IMR-90 (cell line): ENCODE data around the gene SLC35A4. TPM values are rescaled to one million over a fixed set of nuclear protein-coding genes. Genes with fewer than 3 reads are reported as not detected.

ENCODE experiments used
- ATAC-seq: fragments of 200-7000 bp; cut with Tn5 transposase; 2 replicates; pipeline ENCODE4 v1.9.1; 2020; ENCODE audit warnings: low read depth, mild to moderate bottlenecking, moderate library complexity
- BruUV-seq: library from RNA; stranded (reverse); fragments of 400-500 nt; replicated peaks from 2 replicates; lab custom pipeline; 2021; lab: Mats Ljungman, UMichigan
- CTCF ChIA-PET: fragments of 300-600 bp; formaldehyde crosslinking; extraction: SDS; loops from one replicate; lab custom pipeline; 2021; ENCODE audit warnings: antibody characterized with exemption; lab: Yijun Ruan, JAX
- POLR2A ChIA-PET: fragments of 300-600 bp; sonication (Branson Sonifier 250); formaldehyde crosslinking; loops from one replicate; lab custom pipeline; 2022; ENCODE audit warnings: antibody characterized with exemption; ENCODE audit not compliant: unreplicated experiment; lab: Charles Lee
- DNase-seq: peaks from one replicate; pipeline ENCODE4 v3.0.0; 2013
- H2AFZ ChIP-seq: replicated peaks from 2 replicates; pipeline ENCODE3; 2013; ENCODE audit warnings: low read length, mild to moderate bottlenecking; ENCODE audit not compliant: poor library complexity
- H2AK5ac ChIP-seq: 2 replicates; pipeline ENCODE4 v1.6.1; 2013; ENCODE audit warnings: low read depth, low read length, inconsistent platforms
- H2AK9ac ChIP-seq: replicated peaks from 2 replicates; pipeline ENCODE3; 2013; ENCODE audit warnings: mild to moderate bottlenecking, low read depth, low read length, moderate library complexity; ENCODE audit not compliant: poor library complexity
- H2BK120ac ChIP-seq: 2 replicates; pipeline ENCODE4 v1.6.1; 2013; ENCODE audit warnings: low read depth, low read length, inconsistent platforms
- H2BK15ac ChIP-seq: 3 replicates; pipeline ENCODE4 v1.6.1; 2013; ENCODE audit warnings: low read depth, low read length, inconsistent platforms
- H2BK20ac ChIP-seq: 2 replicates; pipeline ENCODE4 v1.6.1; 2013; ENCODE audit warnings: low read depth, mild to moderate bottlenecking, inconsistent platforms, low read length, moderate library complexity
- H2BK5ac ChIP-seq: 2 replicates; pipeline ENCODE4 v1.6.1; 2013; ENCODE audit warnings: mild to moderate bottlenecking, low read depth, low read length, inconsistent platforms; ENCODE audit not compliant: poor library complexity, severe bottlenecking
- H3K14ac ChIP-seq: replicated peaks from 2 replicates; pipeline ENCODE4 v1.6.1; 2013; ENCODE audit warnings: low read depth, low read length, inconsistent platforms
- H3K18ac ChIP-seq: 2 replicates; pipeline ENCODE4 v1.6.1; 2013; ENCODE audit warnings: low read depth, low read length, control low read depth
- H3K23ac ChIP-seq: 2 replicates; pipeline ENCODE4 v1.6.1; 2013; ENCODE audit warnings: low read depth, low read length, inconsistent platforms
- H3K27ac ChIP-seq: 2 replicates; pipeline ENCODE4 v1.5.1; 2013; ENCODE audit warnings: mild to moderate bottlenecking, control low read depth, low read length; ENCODE audit not compliant: insufficient read depth
- H3K27me3 ChIP-seq: 2 replicates; pipeline ENCODE4 v1.6.1; 2013; ENCODE audit warnings: low read length; ENCODE audit not compliant: control insufficient read depth, insufficient read depth
- H3K36me3 ChIP-seq: 2 replicates; pipeline ENCODE4 v1.6.1; 2013; ENCODE audit warnings: low read length, mixed read lengths; ENCODE audit not compliant: control insufficient read depth, insufficient read depth
- H3K4ac ChIP-seq: 2 replicates; pipeline ENCODE4 v1.6.1; 2013; ENCODE audit warnings: low read depth, low read length, inconsistent platforms
- H3K4me1 ChIP-seq: 2 replicates; pipeline ENCODE4 v1.6.1; 2013; ENCODE audit warnings: low read length, mixed read lengths; ENCODE audit not compliant: control insufficient read depth, insufficient read depth
- H3K4me2 ChIP-seq: 2 replicates; pipeline ENCODE4 v1.6.1; 2013; ENCODE audit warnings: low read depth, mild to moderate bottlenecking, control low read depth, low read length, moderate library complexity
- H3K4me3 ChIP-seq: 2 replicates; pipeline ENCODE4 v1.5.1; 2013; ENCODE audit warnings: low read depth, mild to moderate bottlenecking, control low read depth, low read length, moderate library complexity; ENCODE audit not compliant: insufficient read depth
- H3K56ac ChIP-seq: 2 replicates; pipeline ENCODE4 v1.6.1; 2013; ENCODE audit warnings: low read length, inconsistent platforms; ENCODE audit not compliant: insufficient read depth; ENCODE audit errors: extremely low read depth
- H3K79me1 ChIP-seq, 2 experiments: 2 replicates each; pipeline ENCODE4 v1.6.1; 2013; ENCODE audit warnings: low read length in 2 of 2, inconsistent platforms in 1 of 2, low read depth in 1 of 2
- H3K9ac ChIP-seq: 2 replicates; pipeline ENCODE4 v1.6.1; 2013; ENCODE audit warnings: low read depth, low read length, control low read depth
- H3K9me1 ChIP-seq: 2 replicates; pipeline ENCODE4 v1.6.1; 2013; ENCODE audit warnings: low read length, inconsistent platforms; ENCODE audit not compliant: insufficient read depth
- H3K9me3 ChIP-seq: 2 replicates; pipeline ENCODE4 v1.6.1; 2013; ENCODE audit warnings: low read length; ENCODE audit not compliant: control insufficient read depth, insufficient read depth
- H4K20me1 ChIP-seq: 2 replicates; pipeline ENCODE4 v1.6.1; 2013; ENCODE audit warnings: low read length, inconsistent platforms; ENCODE audit not compliant: insufficient read depth
- H4K5ac ChIP-seq: 2 replicates; pipeline ENCODE4 v1.6.1; 2013; ENCODE audit warnings: mild to moderate bottlenecking, low read depth, low read length, control low read depth
- H4K8ac ChIP-seq, 2 experiments: 2 replicates each; pipeline ENCODE4 v1.6.1; 2013; ENCODE audit warnings: low read depth in 2 of 2, low read length in 2 of 2, control low read depth in 1 of 2, inconsistent platforms in 1 of 2
- H4K91ac ChIP-seq: 2 replicates; pipeline ENCODE4 v1.6.1; 2013; ENCODE audit warnings: low read depth, low read length, inconsistent platforms; ENCODE audit not compliant: insufficient read depth
- CEBPB ChIP-seq: IDR thresholded peaks from 2 replicates; pipeline ENCODE4 v1.6.1; 2012; ENCODE audit warnings: low read depth, low read length, improper control_type of control experiment
- WGBS, 2 experiments: methylation state at CpG; one replicate each; pipeline versions ENCODE4 v1.1.5 to v1.1.7; 2013; ENCODE audit warnings: missing lambda C conversion rate in 2 of 2; ENCODE audit not compliant: insufficient read length in 1 of 2; ENCODE audit errors: extremely low coverage in 2 of 2; 5-methylcytosine and 5-hydroxymethylcytosine counted together
- dilution Hi-C: fragments of 300-500 bp; cut with HindIII; formaldehyde crosslinking; loops from one replicate; pipeline ENCODE4 v1.14.3; 2018; ENCODE audit warnings: low sequenced_read_pairs; ENCODE audit not compliant: unreplicated experiment
- in situ Hi-C: fragments of 300-500 bp; cut with MboI; formaldehyde crosslinking; loops from 3 replicates; pipeline ENCODE4 v1.14.3; 2019; ENCODE audit warnings: low sequenced_read_pairs, inconsistent platforms, mixed read lengths
- intact Hi-C: fragments of 100-400 bp; cut with micrococcal nuclease; formaldehyde crosslinking; loops from 2 replicates; pipeline ENCODE4 v1.10.0; 2022
- polyA plus RNA-seq, 3 experiments: library from polyadenylated mRNA; depleted of rRNA; stranded (reverse); fragments of >200 nt; gene quantifications; 2 replicates each; pipeline ENCODE4 v1.2.3, GENCODE V29; 2012; ENCODE audit warnings: low replicate concordance in 1 of 3
- total RNA-seq: library from RNA; depleted of rRNA; stranded (reverse); fragments of >200 nt; gene quantifications from 2 replicates; pipeline ENCODE4 v1.2.3, GENCODE V29; 2012

Gene SLC35A4
- total and polyA plus RNA-seq, 2 of the 4 experiments (the other 2 are of a cell fraction), result 19.2 to 66.4 TPM

DNA sequence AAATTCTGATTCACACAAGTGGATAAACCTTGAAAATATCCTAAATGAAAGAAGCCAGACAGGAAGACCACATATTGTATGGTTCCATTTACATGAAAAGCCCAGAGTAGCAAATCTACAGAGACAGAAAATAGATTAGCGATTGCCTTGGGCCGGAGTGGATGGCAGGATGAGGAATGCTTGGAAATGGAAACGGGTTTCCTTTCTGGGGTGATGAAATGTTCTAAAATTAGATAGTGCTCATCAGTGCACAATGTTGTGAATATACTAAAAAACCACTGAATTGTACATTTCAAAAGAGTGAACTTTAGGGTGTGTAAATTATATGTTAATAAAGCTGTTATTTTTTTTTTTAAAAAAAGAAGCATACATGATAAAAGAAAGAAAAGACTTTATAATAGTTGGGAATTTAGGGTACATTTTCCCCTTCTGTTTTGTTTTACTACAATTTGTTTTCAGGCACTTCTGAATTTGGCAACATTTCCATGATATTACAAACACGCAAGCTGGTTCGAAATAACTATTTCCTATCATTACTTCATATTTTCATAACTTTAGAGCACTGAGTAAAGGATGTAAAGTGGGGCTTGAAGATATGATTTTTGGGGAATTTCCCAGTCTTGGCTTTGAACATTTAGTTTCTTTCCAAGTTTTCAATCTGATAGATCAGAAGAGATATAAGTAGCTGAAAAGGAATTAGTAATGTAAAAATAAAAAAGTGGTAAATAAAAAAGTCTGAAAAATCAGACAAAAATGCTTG lies 23.9 kb downstream of the SLC35A4 start:
- ATAC-seq, result 0 out of 2 replicates have a peak, but pooled peaks have one; percentile 25
- H3K4me3 ChIP-seq, result no peak overlapping the region
- POLR2A ChIA-PET, result no interaction called here

More for the DNA sequence above, 23.9 kb downstream of the SLC35A4 start:
- Histone ChIP-seq H3K27ac (no peak overlapping the region; the same call in 1 of the 2 replicates), H2AFZ (no peak overlapping the region), H3K14ac (no peak overlapping the region), H3K18ac (no peak overlapping the region; the same call in 1 of the 2 replicates), H3K56ac (no peak overlapping the region), H4K5ac (no peak overlapping the region), H2BK15ac (no peak overlapping the region), H3K9me3 (no peaks in the 10 kb centered on the region), H2BK120ac (no peak overlapping the region; the same call in 1 of the 2 replicates), H2BK5ac (no peak overlapping the region), H3K4me1 (peaks cover 12% of the 10 kb centered on the region), H3K4me2 (no peak overlapping the region), H3K9ac (no peak overlapping the region), H3K79me1 (no peaks in the 10 kb centered on the region), H3K23ac (no peak overlapping the region), H3K27me3 (no peaks in the 10 kb centered on the region), H3K4ac (no peak overlapping the region; the same call in 1 of the 2 replicates), H2AK9ac (no peak overlapping the region), H3K9me1 (no peaks in the 10 kb centered on the region), H2AK5ac (no peak overlapping the region), H2BK20ac (no peak overlapping the region), H4K91ac (no peak overlapping the region), H4K8ac (no peak overlapping the region; a peak in 1 of 4 replicates), H4K20me1 (no peaks in the 10 kb centered on the region), H3K36me3 (no peaks in the 10 kb centered on the region)
- no peak for TF ChIP-seq CEBPB
- DNase-seq, result peak; percentile 37
- CTCF ChIA-PET, result interaction anchor here (0.6 kb wide), 1 partner anchor 33 kb away, joined by 3 read pairs; no protein-coding TSS in a partner anchor
- BruUV-seq, result no TSS peak
- intact Hi-C loops, result no loop called here
- dilution Hi-C loops, result no loop called here
- no CpG with 5 or more reads among the region's 5 CpGs for WGBS, 2 experiments
- in situ Hi-C loops, result no loop called here
